Measurements from ENCODE around the gene CEP152.

Gene CEP152

DNA sequence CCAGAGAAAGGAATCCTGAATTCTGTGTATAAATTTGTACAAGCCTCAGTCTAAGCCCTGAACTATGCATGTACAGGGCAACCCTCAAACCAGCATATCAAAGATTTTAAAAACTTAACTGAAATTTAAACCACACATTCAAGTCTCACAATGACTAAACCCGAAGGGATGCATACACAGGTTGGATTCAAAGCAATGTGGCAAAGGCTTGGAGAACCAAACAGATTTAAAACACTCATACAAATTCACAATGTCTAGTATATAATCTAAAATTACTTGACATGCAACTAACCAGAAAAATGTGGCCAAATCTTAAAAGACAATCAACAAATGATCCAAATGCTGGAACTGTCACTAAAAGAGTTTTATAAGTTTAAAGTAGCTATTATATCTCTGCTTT is 36.4 kb downstream of the CEP152 start:
- TF ChIP-seq, protein P1, sequence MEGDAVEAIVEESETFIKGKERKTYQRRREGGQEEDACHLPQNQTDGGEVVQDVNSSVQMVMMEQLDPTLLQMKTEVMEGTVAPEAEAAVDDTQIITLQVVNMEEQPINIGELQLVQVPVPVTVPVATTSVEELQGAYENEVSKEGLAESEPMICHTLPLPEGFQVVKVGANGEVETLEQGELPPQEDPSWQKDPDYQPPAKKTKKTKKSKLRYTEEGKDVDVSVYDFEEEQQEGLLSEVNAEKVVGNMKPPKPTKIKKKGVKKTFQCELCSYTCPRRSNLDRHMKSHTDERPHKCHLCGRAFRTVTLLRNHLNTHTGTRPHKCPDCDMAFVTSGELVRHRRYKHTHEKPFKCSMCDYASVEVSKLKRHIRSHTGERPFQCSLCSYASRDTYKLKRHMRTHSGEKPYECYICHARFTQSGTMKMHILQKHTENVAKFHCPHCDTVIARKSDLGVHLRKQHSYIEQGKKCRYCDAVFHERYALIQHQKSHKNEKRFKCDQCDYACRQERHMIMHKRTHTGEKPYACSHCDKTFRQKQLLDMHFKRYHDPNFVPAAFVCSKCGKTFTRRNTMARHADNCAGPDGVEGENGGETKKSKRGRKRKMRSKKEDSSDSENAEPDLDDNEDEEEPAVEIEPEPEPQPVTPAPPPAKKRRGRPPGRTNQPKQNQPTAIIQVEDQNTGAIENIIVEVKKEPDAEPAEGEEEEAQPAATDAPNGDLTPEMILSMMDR (IDR thresholded peaks at IDR 0.05; ENCODE audit: low read depth, low read length) = no peak
- no peak for DNase-seq (ENCODE audit: extremely low read depth, low read depth)

DNA sequence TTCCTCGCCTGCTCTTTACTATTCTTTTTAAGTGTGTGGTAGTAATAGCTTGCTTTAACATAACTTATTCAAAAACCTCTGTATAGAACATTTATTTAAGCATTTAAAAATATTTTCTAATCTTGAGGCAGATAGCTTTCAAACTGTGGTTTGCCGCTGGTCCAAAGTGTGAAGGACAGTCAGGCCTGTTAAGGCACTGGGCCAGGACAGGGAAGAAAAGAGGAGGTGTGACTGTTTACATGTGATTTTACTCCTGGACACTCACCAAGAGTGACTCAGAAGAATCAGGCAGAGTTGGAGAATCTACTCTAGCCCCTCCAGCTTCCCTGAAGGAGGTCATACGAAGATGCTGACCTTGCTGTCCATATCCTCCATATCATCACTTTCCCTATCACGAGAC is 44.7 kb downstream of the CEP152 start:
- TF ChIP-seq, protein P1 (IDR thresholded peaks at IDR 0.05; ENCODE audit: low read depth, low read length) = no peak
- no peak for DNase-seq (ENCODE audit: extremely low read depth, low read depth)

DNA sequence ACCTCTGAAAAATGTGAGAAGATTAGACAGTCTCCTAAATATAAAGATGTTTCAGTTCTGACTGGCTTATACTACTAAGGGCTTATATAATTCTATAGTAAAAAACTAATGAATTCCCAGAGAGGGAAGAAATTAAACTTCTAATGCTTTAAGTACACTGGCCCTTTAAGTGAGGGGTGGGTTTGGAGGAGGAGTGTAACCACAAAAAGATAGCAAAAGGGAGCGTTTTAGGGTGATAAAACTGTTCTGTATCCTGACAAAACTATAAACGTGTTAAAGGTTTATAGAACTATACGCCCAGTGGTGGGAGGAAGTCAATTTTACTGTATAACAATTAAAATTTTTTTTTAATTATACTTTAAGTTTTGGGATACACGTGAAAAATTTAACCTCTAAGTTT is 45.8 kb downstream of the CEP152 start:
- TF ChIP-seq, protein P1 (IDR thresholded peaks at IDR 0.05; ENCODE audit: low read depth, low read length) = no peak
- DNase-seq (ENCODE audit: extremely low read depth, low read depth) = no peak

DNA sequence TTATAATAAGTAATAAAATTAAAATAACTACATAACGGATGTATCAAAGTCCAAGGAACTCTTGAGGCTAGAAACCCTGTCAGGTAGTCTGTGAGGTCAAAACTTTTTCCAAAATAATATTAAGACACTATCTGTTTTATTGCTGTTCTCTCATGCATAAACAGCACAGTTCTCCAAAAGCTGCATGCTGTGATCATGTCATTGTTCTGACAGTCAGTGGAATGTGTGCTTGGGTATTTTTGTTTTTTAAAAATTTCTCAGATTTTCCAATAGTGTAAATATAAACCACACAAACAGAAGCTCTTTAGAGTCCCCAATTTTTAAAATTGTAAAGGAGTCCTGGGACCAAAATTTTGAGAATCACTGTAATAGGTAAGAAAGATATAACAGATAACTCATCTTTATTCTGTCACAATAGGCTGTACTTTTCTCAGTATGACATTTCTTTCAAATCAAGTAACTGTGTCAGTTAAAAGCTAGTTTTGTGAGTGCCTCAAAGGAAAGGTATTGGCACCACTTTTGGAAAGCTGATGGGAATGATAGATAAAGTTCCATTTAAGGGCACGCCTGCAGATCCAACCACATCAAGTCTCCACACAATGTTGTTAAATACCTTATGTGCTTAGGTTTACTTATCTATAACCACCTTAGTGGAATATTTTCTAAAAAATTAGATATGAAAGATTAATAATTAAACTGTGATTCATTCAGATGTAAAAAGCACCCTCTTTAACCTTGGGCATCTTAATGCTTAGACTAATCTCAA is 49.3 kb downstream of the CEP152 start:
- no peak for DNase-seq (ENCODE audit: extremely low read depth, low read depth)

DNA sequence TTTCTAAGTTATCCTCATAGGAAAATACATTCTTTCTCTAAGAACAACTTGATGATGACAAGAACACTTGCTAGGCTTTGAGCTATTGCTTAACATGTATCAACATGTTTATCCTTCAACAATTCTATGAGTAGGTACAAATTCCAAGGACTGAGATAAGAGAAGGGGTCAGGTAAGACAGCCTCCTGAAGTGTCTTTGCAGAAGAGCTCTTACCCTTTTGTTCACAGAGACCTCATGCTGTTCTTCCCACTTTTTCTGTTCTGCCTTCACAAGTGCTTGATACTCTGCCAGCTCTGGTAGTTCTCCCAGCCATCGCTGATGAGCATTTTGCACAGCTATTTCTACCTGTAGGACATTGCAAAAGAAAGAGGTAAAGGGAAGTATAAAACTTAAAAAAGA is 50.9 kb downstream of the CEP152 start:
- DNase-seq (ENCODE audit: extremely low read depth, low read depth) = no peak
- TF ChIP-seq, protein P1 (IDR thresholded peaks at IDR 0.05; ENCODE audit: low read depth, low read length) = no peak

More for the DNA sequence above, 49.3 kb downstream of the CEP152 start:
- TF ChIP-seq, protein P1 (IDR thresholded peaks at IDR 0.05; ENCODE audit: low read depth, low read length) = no peak

DNA sequence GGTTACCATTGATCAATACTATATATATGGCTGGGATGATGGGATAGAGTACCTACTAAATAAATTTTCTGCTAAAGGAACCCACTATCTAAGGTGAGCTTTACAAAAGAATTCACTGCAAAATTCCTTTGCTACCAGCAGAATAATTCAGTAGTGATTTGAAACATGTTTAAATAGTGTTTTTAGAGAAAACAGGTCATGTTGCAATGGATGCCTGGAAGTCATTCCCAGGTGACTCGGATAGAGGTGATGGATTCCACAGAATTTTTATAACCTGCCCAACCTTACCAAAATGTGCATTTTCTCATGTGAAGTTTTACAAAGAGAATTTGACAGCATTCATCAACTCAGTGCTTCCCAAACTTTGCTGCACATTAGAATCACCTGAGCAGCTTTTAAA is 53.2 kb downstream of the CEP152 start:
- TF ChIP-seq, protein P1 (IDR thresholded peaks at IDR 0.05; ENCODE audit: low read depth, low read length) = no peak

DNA sequence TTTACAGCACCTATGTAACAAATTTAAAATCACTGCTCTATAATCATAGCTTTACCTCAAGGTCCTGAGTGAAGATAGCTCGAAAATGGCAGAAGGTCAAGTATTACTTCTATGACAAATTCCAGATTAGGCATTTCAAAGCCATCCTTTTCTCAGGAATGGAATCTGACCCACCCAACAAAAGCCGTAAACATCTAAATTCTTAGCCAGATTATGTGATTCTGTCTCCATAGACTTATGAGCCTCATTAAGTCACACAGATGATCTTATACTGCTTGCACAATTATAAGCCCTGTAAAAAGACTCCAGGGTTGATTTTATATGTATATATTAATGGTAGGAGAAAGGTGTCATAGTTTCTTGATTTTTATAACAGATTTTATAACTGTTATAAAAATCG is 56.9 kb downstream of the CEP152 start:
- no peak for DNase-seq (ENCODE audit: extremely low read depth, low read depth)
- TF ChIP-seq, protein P1 (IDR thresholded peaks at IDR 0.05; ENCODE audit: low read depth, low read length) = no peak

More for the DNA sequence above, 53.2 kb downstream of the CEP152 start:
- DNase-seq (ENCODE audit: extremely low read depth, low read depth) = no peak
